ENCODE measurements around the gene PPP1R37. TPM values are rescaled to one million over a fixed set of nuclear protein-coding genes. Genes with fewer than 3 reads are reported as not detected.

The PPP1R37 gene
- total and polyA plus RNA-seq, 4 donors: 1.8 to 10.4 (median 9.3) TPM

- TF ChIP-seq TAF1 (conservative IDR thresholded peaks at IDR 0.05) (no peak), FOXA1 (IDR thresholded peaks at IDR 0.05) (no peak)
These were observed 36.1 kb upstream of the PPP1R37 start (continued) for GRCh38 chr19:45056831-45057230.

GRCh38 chr19:45057444-45057843 lies 35.5 kb upstream of the PPP1R37 start:
- Histone ChIP-seq H3K4me1 (ENCODE audit: control insufficient read depth in 4 of 4, insufficient read depth in 4 of 4, low read length in 3 of 4) (no peaks in the 10 kb centered on the region), H3K9me3 (ENCODE audit: control insufficient read depth in 4 of 4, low read length in 3 of 4) (no peaks in the 10 kb centered on the region), H3K36me3 (ENCODE audit: control insufficient read depth in 4 of 4, insufficient read depth in 3 of 4, low read depth in 1 of 4, low read length in 3 of 4) (peaks cover 31 to 84% (median 66%) of the 10 kb centered on the region in 4 donors), H3K4me3 (ENCODE audit: low read depth in 1 of 3, low read length in 3 of 3) (no peak overlapping the region), H3K27me3 (ENCODE audit: control insufficient read depth in 4 of 4, insufficient read depth in 4 of 4, low read length in 3 of 4) (no peaks in the 10 kb centered on the region), H3K27ac (ENCODE audit: low read depth in 1 of 2, low read length in 2 of 2) (no peak overlapping the region), H3K9ac (ENCODE audit: low read depth in 1 of 2, low read length in 2 of 2) (no peak overlapping the region)
- 95% methylated on average over 9 of the region's 9 CpGs for WGBS
- no peak for DNase-seq (ENCODE audit: low spot score)
- TF ChIP-seq SP1 (IDR thresholded peaks at IDR 0.05): no peak
- no peak for TF ChIP-seq GABPA (IDR thresholded peaks at IDR 0.05 in 1 of 2, conservative IDR thresholded peaks at IDR 0.05 in 1 of 2)
- no peak for TF ChIP-seq EGR1 (IDR thresholded peaks at IDR 0.05; ENCODE audit: low read depth in 2 of 2)
- no peak for TF ChIP-seq HNF4A (conservative IDR thresholded peaks at IDR 0.05)
- TF ChIP-seq FOXA1 (IDR thresholded peaks at IDR 0.05): no peak
- no peak for TF ChIP-seq TAF1 (conservative IDR thresholded peaks at IDR 0.05)
- no peak for TF ChIP-seq RAD21 (IDR thresholded peaks at IDR 0.05)
- no peak for TF ChIP-seq RXRA (IDR thresholded peaks at IDR 0.05)
- no peak for TF ChIP-seq ATF3 (IDR thresholded peaks at IDR 0.05)
- no peak for TF ChIP-seq MAX (IDR thresholded peaks at IDR 0.05)
- TF ChIP-seq HNF4G (IDR thresholded peaks at IDR 0.05): no peak
- TF ChIP-seq JUND (IDR thresholded peaks at IDR 0.05): no peak
- TF ChIP-seq YY1 (IDR thresholded peaks at IDR 0.05): no peak
- TF ChIP-seq FOXA2 (IDR thresholded peaks at IDR 0.05): no peak
- no peak for TF ChIP-seq REST (IDR thresholded peaks at IDR 0.05)
- TF ChIP-seq ZBTB33 (IDR thresholded peaks at IDR 0.05): no peak
- no peak for TF ChIP-seq CTCF (IDR thresholded peaks at IDR 0.05; ENCODE audit: low read depth, low read length, missing input control)
